Renal pelvis (tissue), 4 donors: ENCODE data around the gene DYNC1LI1. TPM values are rescaled to one million over a fixed set of nuclear protein-coding genes. Genes with fewer than 3 reads are reported as not detected.

Experiments
- DNase-seq: peaks from one replicate; pipeline ENCODE4 v3.0.0-alpha.2; 2013
- polyA plus RNA-seq, 3 donors: library from polyadenylated mRNA; unstranded; fragments of 120-200 nt; gene quantifications; one replicate each; pipeline ENCODE4 v1.2.1, GENCODE V29; 2013; ENCODE audit not compliant: insufficient read length in 3 of 3

The DYNC1LI1 gene
- polyA plus RNA-seq, 3 donors, result 34.5 to 36.4 (median 35.9) TPM

DNA sequence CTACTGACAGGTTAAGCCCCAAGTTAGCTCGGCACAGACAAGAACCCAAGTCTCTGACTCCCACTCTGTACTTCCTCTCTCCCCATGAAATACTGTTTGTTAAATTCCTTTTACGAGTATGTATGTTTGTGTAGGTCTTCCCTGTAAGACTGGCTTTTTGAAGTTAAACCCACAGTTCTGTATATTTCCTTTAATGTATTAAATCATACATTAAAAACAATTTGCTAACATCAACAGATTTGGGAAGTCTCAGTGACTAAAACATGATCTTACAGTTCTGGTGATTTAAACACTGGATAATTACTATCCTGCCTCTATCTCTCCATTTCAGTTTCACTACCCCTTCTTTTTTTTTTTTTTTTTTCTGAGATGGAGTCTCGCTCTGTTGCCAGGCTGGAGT lies 72.4 kb downstream of the DYNC1LI1 start:
- DNase-seq, result no peak

- no peak for DNase-seq
Observed at GRCh38 chr3:32495609-32496008, 75.0 kb downstream of the DYNC1LI1 start.

GRCh38 chr3:32495085-32495484 lies 75.6 kb downstream of the DYNC1LI1 start:
- no peak for DNase-seq

- DNase-seq, result no peak
Observed at GRCh38 chr3:32493437-32494414, 76.9 kb downstream of the DYNC1LI1 start.

- DNase-seq, result no peak
Observed at GRCh38 chr3:32492684-32493436, 77.8 kb downstream of the DYNC1LI1 start.

- no peak for DNase-seq
Observed at GRCh38 chr3:32488474-32489008, 82.1 kb downstream of the DYNC1LI1 start.

- no peak for DNase-seq
Observed at GRCh38 chr3:32487781-32488473, 82.7 kb downstream of the DYNC1LI1 start.

DNA sequence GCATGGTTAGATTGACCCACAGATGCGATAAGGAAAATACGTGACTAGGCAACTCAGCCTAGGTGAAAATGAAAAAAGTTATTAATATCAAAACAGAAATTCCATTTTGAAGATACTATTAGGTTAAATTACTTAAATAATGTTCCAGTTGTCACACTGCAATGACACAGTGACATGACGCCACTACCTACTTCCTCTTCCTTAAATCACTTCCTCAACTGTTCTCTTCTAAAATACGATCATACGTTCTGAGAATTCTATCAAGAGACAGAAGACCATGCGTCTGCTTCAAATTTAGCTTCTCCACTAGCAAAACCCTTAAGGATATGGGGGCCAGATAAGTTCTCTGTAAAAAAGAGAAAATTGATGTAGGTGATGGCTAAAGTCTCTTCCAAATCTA lies 86.2 kb downstream of the DYNC1LI1 start:
- no peak for DNase-seq

- DNase-seq, result no peak
Observed at GRCh38 chr3:32483772-32484171, 86.9 kb downstream of the DYNC1LI1 start.

DNA sequence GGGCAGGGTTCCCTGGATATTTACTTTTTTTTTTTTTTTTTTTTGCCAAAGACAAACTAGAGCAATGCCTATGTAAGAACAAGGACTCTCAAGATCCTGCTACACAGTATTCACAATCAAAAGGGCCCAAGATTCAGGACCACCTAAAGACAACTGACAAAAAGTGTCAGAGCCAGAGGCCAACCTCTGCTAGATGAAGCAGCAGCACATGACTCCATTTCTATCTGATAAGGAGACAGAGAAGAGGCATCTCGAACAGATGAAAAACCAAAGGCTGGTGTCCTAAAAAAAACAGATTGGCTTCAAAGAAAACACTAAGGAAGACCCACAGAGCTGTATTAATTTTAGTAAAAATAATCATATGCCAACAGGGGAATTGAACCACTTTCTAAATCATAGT lies 88.0 kb downstream of the DYNC1LI1 start:
- no peak for DNase-seq

- DNase-seq, result no peak
Observed at GRCh38 chr3:32481791-32482631, 88.6 kb downstream of the DYNC1LI1 start.

- DNase-seq, result no peak
Observed at GRCh38 chr3:32480604-32481003, 90.1 kb downstream of the DYNC1LI1 start.

Other genes starting within 250 kb of the DYNC1LI1 start
- 10 to 100 TPM; 45.8 to 54.2 (median 49.1) TPM for gene CMTM7, start 179.0 kb downstream of the DYNC1LI1 start, polyA plus RNA-seq
- gene CMTM6, start 68.0 kb downstream of the DYNC1LI1 start, polyA plus RNA-seq, result 10 to 100 TPM; 65.1 to 67.1 (median 67.1) TPM
- gene CNOT10, start 114.3 kb upstream of the DYNC1LI1 start, polyA plus RNA-seq, result 10 to 100 TPM; 43.2 to 53.6 (median 48.3) TPM
- gene TRIM71, start 247.1 kb upstream of the DYNC1LI1 start, polyA plus RNA-seq, result 1 to 10 TPM; 6.6 to 9.4 (median 8.9) TPM